ENCODE results near the gene TMEM63B.

DNA sequence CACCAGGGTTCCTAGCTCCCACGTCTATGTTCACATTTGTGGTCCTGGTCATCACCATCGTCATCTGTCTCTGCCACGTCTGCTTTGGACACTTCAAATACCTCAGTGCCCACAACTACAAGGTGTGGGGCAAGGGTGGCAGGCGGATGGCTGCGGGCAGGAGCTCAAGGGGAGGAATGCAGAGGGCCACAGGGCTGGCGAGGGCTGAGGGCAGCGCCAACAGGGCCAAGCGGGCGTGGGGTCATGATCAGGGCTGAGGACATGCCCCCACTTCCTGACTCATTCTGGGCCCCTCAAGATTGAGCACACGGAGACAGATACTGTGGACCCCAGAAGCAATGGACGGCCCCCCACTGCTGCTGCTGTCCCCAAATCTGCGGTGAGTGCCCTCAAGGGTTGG, 26.7 kb downstream of the TMEM63B start:
- TF ChIP-seq, protein P1, sequence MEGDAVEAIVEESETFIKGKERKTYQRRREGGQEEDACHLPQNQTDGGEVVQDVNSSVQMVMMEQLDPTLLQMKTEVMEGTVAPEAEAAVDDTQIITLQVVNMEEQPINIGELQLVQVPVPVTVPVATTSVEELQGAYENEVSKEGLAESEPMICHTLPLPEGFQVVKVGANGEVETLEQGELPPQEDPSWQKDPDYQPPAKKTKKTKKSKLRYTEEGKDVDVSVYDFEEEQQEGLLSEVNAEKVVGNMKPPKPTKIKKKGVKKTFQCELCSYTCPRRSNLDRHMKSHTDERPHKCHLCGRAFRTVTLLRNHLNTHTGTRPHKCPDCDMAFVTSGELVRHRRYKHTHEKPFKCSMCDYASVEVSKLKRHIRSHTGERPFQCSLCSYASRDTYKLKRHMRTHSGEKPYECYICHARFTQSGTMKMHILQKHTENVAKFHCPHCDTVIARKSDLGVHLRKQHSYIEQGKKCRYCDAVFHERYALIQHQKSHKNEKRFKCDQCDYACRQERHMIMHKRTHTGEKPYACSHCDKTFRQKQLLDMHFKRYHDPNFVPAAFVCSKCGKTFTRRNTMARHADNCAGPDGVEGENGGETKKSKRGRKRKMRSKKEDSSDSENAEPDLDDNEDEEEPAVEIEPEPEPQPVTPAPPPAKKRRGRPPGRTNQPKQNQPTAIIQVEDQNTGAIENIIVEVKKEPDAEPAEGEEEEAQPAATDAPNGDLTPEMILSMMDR (IDR thresholded peaks at IDR 0.05) = no peak
- no peak for TF ChIP-seq EZH2 (IDR thresholded peaks at IDR 0.05; ENCODE audit: borderline replicate concordance, insufficient read depth, low read depth, low read length, poor library complexity, severe bottlenecking)
